IMR-90 (cell line): ENCODE measurements around the gene L3MBTL3. TPM values are rescaled to one million over a fixed set of nuclear protein-coding genes. Genes with fewer than 3 reads are reported as not detected.

Source experiments
- ATAC-seq: fragments of 200-7000 bp; cut with Tn5 transposase; 2 replicates; pipeline ENCODE4 v1.9.1; 2020; ENCODE audit warnings: low read depth, mild to moderate bottlenecking, moderate library complexity
- BruUV-seq: library from RNA; stranded (reverse); fragments of 400-500 nt; replicated peaks from 2 replicates; lab custom pipeline; 2021; lab: Mats Ljungman, UMichigan
- CTCF ChIA-PET: fragments of 300-600 bp; formaldehyde crosslinking; extraction: SDS; loops from one replicate; lab custom pipeline; 2021; ENCODE audit warnings: antibody characterized with exemption; lab: Yijun Ruan, JAX
- POLR2A ChIA-PET: fragments of 300-600 bp; sonication (Branson Sonifier 250); formaldehyde crosslinking; loops from one replicate; lab custom pipeline; 2022; ENCODE audit warnings: antibody characterized with exemption; ENCODE audit not compliant: unreplicated experiment; lab: Charles Lee
- DNase-seq: peaks from one replicate; pipeline ENCODE4 v3.0.0; 2013
- H2AFZ ChIP-seq: replicated peaks from 2 replicates; pipeline ENCODE3; 2013; ENCODE audit warnings: low read length, mild to moderate bottlenecking; ENCODE audit not compliant: poor library complexity
- H2AK5ac ChIP-seq: 2 replicates; pipeline ENCODE4 v1.6.1; 2013; ENCODE audit warnings: low read depth, low read length, inconsistent platforms
- H2AK9ac ChIP-seq: replicated peaks from 2 replicates; pipeline ENCODE3; 2013; ENCODE audit warnings: mild to moderate bottlenecking, low read depth, low read length, moderate library complexity; ENCODE audit not compliant: poor library complexity
- H2BK120ac ChIP-seq: 2 replicates; pipeline ENCODE4 v1.6.1; 2013; ENCODE audit warnings: low read depth, low read length, inconsistent platforms
- H2BK15ac ChIP-seq: 3 replicates; pipeline ENCODE4 v1.6.1; 2013; ENCODE audit warnings: low read depth, low read length, inconsistent platforms
- H2BK20ac ChIP-seq: 2 replicates; pipeline ENCODE4 v1.6.1; 2013; ENCODE audit warnings: low read depth, mild to moderate bottlenecking, inconsistent platforms, low read length, moderate library complexity
- H2BK5ac ChIP-seq: 2 replicates; pipeline ENCODE4 v1.6.1; 2013; ENCODE audit warnings: mild to moderate bottlenecking, low read depth, low read length, inconsistent platforms; ENCODE audit not compliant: poor library complexity, severe bottlenecking
- H3K14ac ChIP-seq: replicated peaks from 2 replicates; pipeline ENCODE4 v1.6.1; 2013; ENCODE audit warnings: low read depth, low read length, inconsistent platforms
- H3K18ac ChIP-seq: 2 replicates; pipeline ENCODE4 v1.6.1; 2013; ENCODE audit warnings: low read depth, low read length, control low read depth
- H3K23ac ChIP-seq: 2 replicates; pipeline ENCODE4 v1.6.1; 2013; ENCODE audit warnings: low read depth, low read length, inconsistent platforms
- H3K27ac ChIP-seq: 2 replicates; pipeline ENCODE4 v1.5.1; 2013; ENCODE audit warnings: mild to moderate bottlenecking, control low read depth, low read length; ENCODE audit not compliant: insufficient read depth
- H3K27me3 ChIP-seq: 2 replicates; pipeline ENCODE4 v1.6.1; 2013; ENCODE audit warnings: low read length; ENCODE audit not compliant: control insufficient read depth, insufficient read depth
- H3K36me3 ChIP-seq: 2 replicates; pipeline ENCODE4 v1.6.1; 2013; ENCODE audit warnings: low read length, mixed read lengths; ENCODE audit not compliant: control insufficient read depth, insufficient read depth
- H3K4ac ChIP-seq: 2 replicates; pipeline ENCODE4 v1.6.1; 2013; ENCODE audit warnings: low read depth, low read length, inconsistent platforms
- H3K4me1 ChIP-seq: 2 replicates; pipeline ENCODE4 v1.6.1; 2013; ENCODE audit warnings: low read length, mixed read lengths; ENCODE audit not compliant: control insufficient read depth, insufficient read depth
- H3K4me2 ChIP-seq: 2 replicates; pipeline ENCODE4 v1.6.1; 2013; ENCODE audit warnings: low read depth, mild to moderate bottlenecking, control low read depth, low read length, moderate library complexity
- H3K4me3 ChIP-seq: 2 replicates; pipeline ENCODE4 v1.5.1; 2013; ENCODE audit warnings: low read depth, mild to moderate bottlenecking, control low read depth, low read length, moderate library complexity; ENCODE audit not compliant: insufficient read depth
- H3K56ac ChIP-seq: 2 replicates; pipeline ENCODE4 v1.6.1; 2013; ENCODE audit warnings: low read length, inconsistent platforms; ENCODE audit not compliant: insufficient read depth; ENCODE audit errors: extremely low read depth
- H3K79me1 ChIP-seq, 2 experiments: 2 replicates each; pipeline ENCODE4 v1.6.1; 2013; ENCODE audit warnings: low read length in 2 of 2, inconsistent platforms in 1 of 2, low read depth in 1 of 2
- H3K9ac ChIP-seq: 2 replicates; pipeline ENCODE4 v1.6.1; 2013; ENCODE audit warnings: low read depth, low read length, control low read depth
- H3K9me1 ChIP-seq: 2 replicates; pipeline ENCODE4 v1.6.1; 2013; ENCODE audit warnings: low read length, inconsistent platforms; ENCODE audit not compliant: insufficient read depth
- H3K9me3 ChIP-seq: 2 replicates; pipeline ENCODE4 v1.6.1; 2013; ENCODE audit warnings: low read length; ENCODE audit not compliant: control insufficient read depth, insufficient read depth
- H4K20me1 ChIP-seq: 2 replicates; pipeline ENCODE4 v1.6.1; 2013; ENCODE audit warnings: low read length, inconsistent platforms; ENCODE audit not compliant: insufficient read depth
- H4K5ac ChIP-seq: 2 replicates; pipeline ENCODE4 v1.6.1; 2013; ENCODE audit warnings: mild to moderate bottlenecking, low read depth, low read length, control low read depth
- H4K8ac ChIP-seq, 2 experiments: 2 replicates each; pipeline ENCODE4 v1.6.1; 2013; ENCODE audit warnings: low read depth in 2 of 2, low read length in 2 of 2, control low read depth in 1 of 2, inconsistent platforms in 1 of 2
- H4K91ac ChIP-seq: 2 replicates; pipeline ENCODE4 v1.6.1; 2013; ENCODE audit warnings: low read depth, low read length, inconsistent platforms; ENCODE audit not compliant: insufficient read depth
- ELK1 ChIP-seq: fragments of 150-350 bp; IDR thresholded peaks from 2 replicates; pipeline ENCODE4 v1.6.1; 2016; ENCODE audit warnings: low read depth, mild to moderate bottlenecking, low read length, moderate library complexity, borderline replicate concordance
- WGBS, 2 experiments: methylation state at CpG; one replicate each; pipeline versions ENCODE4 v1.1.5 to v1.1.7; 2013; ENCODE audit warnings: missing lambda C conversion rate in 2 of 2; ENCODE audit not compliant: insufficient read length in 1 of 2; ENCODE audit errors: extremely low coverage in 2 of 2; 5-methylcytosine and 5-hydroxymethylcytosine counted together
- dilution Hi-C: fragments of 300-500 bp; cut with HindIII; formaldehyde crosslinking; loops from one replicate; pipeline ENCODE4 v1.14.3; 2018; ENCODE audit warnings: low sequenced_read_pairs; ENCODE audit not compliant: unreplicated experiment
- in situ Hi-C: fragments of 300-500 bp; cut with MboI; formaldehyde crosslinking; loops from 3 replicates; pipeline ENCODE4 v1.14.3; 2019; ENCODE audit warnings: low sequenced_read_pairs, inconsistent platforms, mixed read lengths
- intact Hi-C: fragments of 100-400 bp; cut with micrococcal nuclease; formaldehyde crosslinking; loops from 2 replicates; pipeline ENCODE4 v1.10.0; 2022
- polyA plus RNA-seq, 3 experiments: library from polyadenylated mRNA; depleted of rRNA; stranded (reverse); fragments of >200 nt; gene quantifications; 2 replicates each; pipeline ENCODE4 v1.2.3, GENCODE V29; 2012; ENCODE audit warnings: low replicate concordance in 1 of 3
- total RNA-seq: library from RNA; depleted of rRNA; stranded (reverse); fragments of >200 nt; gene quantifications from 2 replicates; pipeline ENCODE4 v1.2.3, GENCODE V29; 2012
- TF ChIP-seq, protein P1 (sequence below): conservative IDR thresholded peaks from 2 replicates; pipeline ENCODE4 v1.5.1; 2012; ENCODE audit warnings: mild to moderate bottlenecking, low read depth, low read length, improper control_type of control experiment

Gene L3MBTL3
- total and polyA plus RNA-seq, 2 of the 4 experiments (the other 2 are of a cell fraction): 7.2 to 10.9 TPM

GRCh38 chr6:130147111-130147510 is 128.7 kb downstream of the L3MBTL3 start:
- Histone ChIP-seq H3K9me3 (no peaks in the 10 kb centered on the region), H3K4me3 (no peak overlapping the region), H2BK20ac (no peak overlapping the region), H2BK5ac (no peak overlapping the region), H3K27ac (no peak overlapping the region), H3K56ac (no peak overlapping the region), H3K4me1 (no peaks in the 10 kb centered on the region), H3K4me2 (no peak overlapping the region), H2AK5ac (no peak overlapping the region), H3K4ac (no peak overlapping the region), H4K8ac (no peak overlapping the region), H3K79me1 (no peaks in the 10 kb centered on the region), H2AFZ (no peak overlapping the region), H4K91ac (no peak overlapping the region), H3K9me1 (no peaks in the 10 kb centered on the region), H3K27me3 (no peaks in the 10 kb centered on the region), H3K9ac (no peak overlapping the region), H4K5ac (no peak overlapping the region), H3K18ac (no peak overlapping the region), H2AK9ac (no peak overlapping the region), H3K14ac (no peak overlapping the region), H2BK15ac (no peak overlapping the region), H3K23ac (no peak overlapping the region), H2BK120ac (no peak overlapping the region), H3K36me3 (0 out of 2 replicates have a peak, but pooled peaks cover 1% of the 10 kb centered on the region), H4K20me1 (no peaks in the 10 kb centered on the region)
- dilution Hi-C loops (no loop called here), intact Hi-C loops (no loop called here), in situ Hi-C loops (no loop called here)
- no peak for TF ChIP-seq ELK1
- TF ChIP-seq, protein P1, sequence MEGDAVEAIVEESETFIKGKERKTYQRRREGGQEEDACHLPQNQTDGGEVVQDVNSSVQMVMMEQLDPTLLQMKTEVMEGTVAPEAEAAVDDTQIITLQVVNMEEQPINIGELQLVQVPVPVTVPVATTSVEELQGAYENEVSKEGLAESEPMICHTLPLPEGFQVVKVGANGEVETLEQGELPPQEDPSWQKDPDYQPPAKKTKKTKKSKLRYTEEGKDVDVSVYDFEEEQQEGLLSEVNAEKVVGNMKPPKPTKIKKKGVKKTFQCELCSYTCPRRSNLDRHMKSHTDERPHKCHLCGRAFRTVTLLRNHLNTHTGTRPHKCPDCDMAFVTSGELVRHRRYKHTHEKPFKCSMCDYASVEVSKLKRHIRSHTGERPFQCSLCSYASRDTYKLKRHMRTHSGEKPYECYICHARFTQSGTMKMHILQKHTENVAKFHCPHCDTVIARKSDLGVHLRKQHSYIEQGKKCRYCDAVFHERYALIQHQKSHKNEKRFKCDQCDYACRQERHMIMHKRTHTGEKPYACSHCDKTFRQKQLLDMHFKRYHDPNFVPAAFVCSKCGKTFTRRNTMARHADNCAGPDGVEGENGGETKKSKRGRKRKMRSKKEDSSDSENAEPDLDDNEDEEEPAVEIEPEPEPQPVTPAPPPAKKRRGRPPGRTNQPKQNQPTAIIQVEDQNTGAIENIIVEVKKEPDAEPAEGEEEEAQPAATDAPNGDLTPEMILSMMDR: no peak
- WGBS, 2 experiments: no CpG with 5 or more reads among the region's 3 CpGs
- CTCF ChIA-PET: no interaction called here
- POLR2A ChIA-PET: no interaction called here
- no peak for ATAC-seq
- BruUV-seq: no TSS peak
- no peak for DNase-seq
